Thyroid gland (tissue), 4 donors: Measurements from ENCODE around the gene IL17RD. TPM values are rescaled to one million over a fixed set of nuclear protein-coding genes. Genes with fewer than 3 reads are reported as not detected.

ENCODE experiments used
- DNase-seq, 2 donors: peaks; one replicate each; pipeline ENCODE4 v3.0.0-alpha.2; 2019
- H3K27ac ChIP-seq, 3 donors: fragments of 200-600 bp; sonication (generic); 1 replicate in 2 of 3; 2 replicates in 1 of 3; pipeline ENCODE4 v1.5.1; 2016 to 2019; ENCODE audit warnings: mild to moderate bottlenecking in 1 of 3, moderate library complexity in 1 of 3
- H3K27me3 ChIP-seq: fragments of 200-600 bp; sonication (generic); one replicate; pipeline ENCODE4 v1.5.1; 2019
- H3K36me3 ChIP-seq, 2 donors: fragments of 200-600 bp; sonication (generic); one replicate each; pipeline ENCODE4 v1.5.1; 2016 to 2019
- H3K4me1 ChIP-seq, 2 donors: fragments of 200-600 bp; sonication (generic); one replicate each; pipeline ENCODE4 v1.5.1; 2017 to 2019
- H3K4me3 ChIP-seq, 3 donors: fragments of 200-600 bp; sonication (generic); replicated peaks in 1 of 3; 1 replicate in 2 of 3; 2 replicates in 1 of 3; pipeline ENCODE4 v1.5.1; 2016; ENCODE audit warnings: mild to moderate bottlenecking in 1 of 3
- H3K9me3 ChIP-seq: fragments of 200-600 bp; sonication (generic); one replicate; pipeline ENCODE4 v1.5.1; 2017
- POLR2A ChIP-seq, 2 donors: fragments of 450-650 bp; IDR thresholded peaks; one replicate each; pipeline ENCODE4 v1.6.1; 2017; ENCODE audit warnings: antibody characterized with exemption in 2 of 2, mild to moderate bottlenecking in 2 of 2, moderate library complexity in 1 of 2
- WGBS, 2 donors: methylation state at CpG; one replicate each; pipeline ENCODE4 v1.1.5; 2017; 5-methylcytosine and 5-hydroxymethylcytosine counted together
- intact Hi-C: fragments of 100-400 bp; cut with DNase I; formaldehyde crosslinking; loops from one replicate; pipeline ENCODE4 v1.15.1; 2023
- total RNA-seq, 4 donors: library from RNA; depleted of rRNA; stranded (reverse); fragments of >200 nt; gene quantifications; one replicate each; pipeline ENCODE4 v1.2.3, GENCODE V29; 2016
- TF ChIP-seq, protein P1 (sequence below), 6 experiments: fragments of 200-600 bp in 3 of 6; fragments of 450-650 bp in 3 of 6; sonication (generic) in 3 of 6; IDR thresholded peaks; one replicate each; pipeline ENCODE4 v1.5.1; 2016 to 2019; ENCODE audit warnings: antibody characterized with exemption in 6 of 6, mild to moderate bottlenecking in 2 of 6, inconsistent platforms in 1 of 6, moderate library complexity in 1 of 6

IL17RD gene
- total RNA-seq, 4 donors from 2014 or later = 0.59 to 2.6 (median 1.4) TPM

DNA sequence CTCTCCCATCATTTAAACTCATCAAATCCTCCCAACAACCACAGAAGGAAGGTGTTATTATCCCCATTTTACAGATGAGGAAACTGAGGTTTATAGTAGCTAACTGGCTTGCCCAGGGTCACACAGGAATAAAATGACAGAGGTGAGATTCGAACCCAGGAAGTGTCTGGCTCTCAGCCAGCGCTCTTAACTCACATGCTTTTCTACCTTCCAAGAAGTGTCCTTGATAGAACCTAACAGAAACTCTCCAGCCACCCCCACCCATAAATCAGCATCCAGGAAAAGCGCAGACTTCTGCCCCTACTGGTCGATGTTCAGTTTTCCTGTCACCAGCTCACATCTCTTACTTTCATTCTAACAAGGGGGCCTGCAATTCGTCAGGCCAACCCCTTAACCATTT is 52.9 kb downstream of the IL17RD start:
- no peaks in the 10 kb centered on the region for H3K27me3 ChIP-seq
- WGBS, 2 donors = 64 to 70% methylated on average over 5 of the region's 5 CpGs
- no peaks in the 10 kb centered on the region for H3K4me1 ChIP-seq
- TF ChIP-seq POLR2A (IDR thresholded peaks at IDR 0.05) = no peak
- TF ChIP-seq, protein P1, sequence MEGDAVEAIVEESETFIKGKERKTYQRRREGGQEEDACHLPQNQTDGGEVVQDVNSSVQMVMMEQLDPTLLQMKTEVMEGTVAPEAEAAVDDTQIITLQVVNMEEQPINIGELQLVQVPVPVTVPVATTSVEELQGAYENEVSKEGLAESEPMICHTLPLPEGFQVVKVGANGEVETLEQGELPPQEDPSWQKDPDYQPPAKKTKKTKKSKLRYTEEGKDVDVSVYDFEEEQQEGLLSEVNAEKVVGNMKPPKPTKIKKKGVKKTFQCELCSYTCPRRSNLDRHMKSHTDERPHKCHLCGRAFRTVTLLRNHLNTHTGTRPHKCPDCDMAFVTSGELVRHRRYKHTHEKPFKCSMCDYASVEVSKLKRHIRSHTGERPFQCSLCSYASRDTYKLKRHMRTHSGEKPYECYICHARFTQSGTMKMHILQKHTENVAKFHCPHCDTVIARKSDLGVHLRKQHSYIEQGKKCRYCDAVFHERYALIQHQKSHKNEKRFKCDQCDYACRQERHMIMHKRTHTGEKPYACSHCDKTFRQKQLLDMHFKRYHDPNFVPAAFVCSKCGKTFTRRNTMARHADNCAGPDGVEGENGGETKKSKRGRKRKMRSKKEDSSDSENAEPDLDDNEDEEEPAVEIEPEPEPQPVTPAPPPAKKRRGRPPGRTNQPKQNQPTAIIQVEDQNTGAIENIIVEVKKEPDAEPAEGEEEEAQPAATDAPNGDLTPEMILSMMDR (IDR thresholded peaks at IDR 0.05) = no peak
- no peaks in the 10 kb centered on the region for H3K36me3 ChIP-seq
- H3K27ac ChIP-seq = no peak overlapping the region
- no peak for DNase-seq
- intact Hi-C loops = no loop called here
- H3K4me3 ChIP-seq = no peak overlapping the region
- no peaks in the 10 kb centered on the region for H3K9me3 ChIP-seq

DNA sequence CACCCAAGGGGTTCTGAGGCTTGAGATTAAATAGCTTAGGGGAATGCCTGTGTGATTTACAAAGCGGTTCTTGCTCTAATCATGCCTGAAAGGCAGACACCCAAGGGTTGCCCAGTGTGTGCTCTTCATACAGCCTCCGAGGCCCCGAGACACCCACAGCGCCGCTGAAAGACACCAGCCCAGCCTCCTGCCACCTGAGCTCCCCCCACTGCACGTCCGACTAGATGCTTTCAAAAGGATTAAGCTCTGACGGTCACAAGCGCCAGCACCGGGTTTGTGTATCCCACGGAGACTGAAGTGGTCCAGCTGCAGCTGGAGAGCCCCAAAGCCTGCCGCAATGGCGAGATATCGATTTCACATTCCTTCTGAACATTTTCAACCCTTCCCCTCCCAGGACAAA is 54.4 kb downstream of the IL17RD start:
- H3K27me3 ChIP-seq = no peaks in the 10 kb centered on the region
- no peak overlapping the region for H3K4me3 ChIP-seq
- WGBS, 2 donors = 45 to 55% methylated on average over 14 of the region's 14 CpGs
- no peaks in the 10 kb centered on the region for H3K36me3 ChIP-seq
- intact Hi-C loops = no loop called here
- no peak overlapping the region for H3K27ac ChIP-seq
- H3K4me1 ChIP-seq = no peaks in the 10 kb centered on the region
- H3K9me3 ChIP-seq = no peaks in the 10 kb centered on the region
- no peak for TF ChIP-seq POLR2A (IDR thresholded peaks at IDR 0.05)
- TF ChIP-seq, protein P1 (IDR thresholded peaks at IDR 0.05) = no peak
- no peak for DNase-seq

- no peak for DNase-seq
- Histone ChIP-seq H3K4me1 (no peaks in the 10 kb centered on the region), H3K4me3 (no peak overlapping the region), H3K27me3 (no peaks in the 10 kb centered on the region), H3K9me3 (no peaks in the 10 kb centered on the region), H3K36me3 (no peaks in the 10 kb centered on the region), H3K27ac (no peak overlapping the region)
- TF ChIP-seq POLR2A (IDR thresholded peaks at IDR 0.05) = no peak
- TF ChIP-seq, protein P1 (IDR thresholded peaks at IDR 0.05) = no peak
- intact Hi-C loops = no loop called here
- WGBS, 2 donors = 29 to 37% methylated on average over 4 of the region's 4 CpGs
These were observed 54.9 kb downstream of the IL17RD start for GRCh38 chr3:57110214-57110613.

GRCh38 chr3:57109437-57110199 is 55.5 kb downstream of the IL17RD start:
- intact Hi-C loops = no loop called here

DNA sequence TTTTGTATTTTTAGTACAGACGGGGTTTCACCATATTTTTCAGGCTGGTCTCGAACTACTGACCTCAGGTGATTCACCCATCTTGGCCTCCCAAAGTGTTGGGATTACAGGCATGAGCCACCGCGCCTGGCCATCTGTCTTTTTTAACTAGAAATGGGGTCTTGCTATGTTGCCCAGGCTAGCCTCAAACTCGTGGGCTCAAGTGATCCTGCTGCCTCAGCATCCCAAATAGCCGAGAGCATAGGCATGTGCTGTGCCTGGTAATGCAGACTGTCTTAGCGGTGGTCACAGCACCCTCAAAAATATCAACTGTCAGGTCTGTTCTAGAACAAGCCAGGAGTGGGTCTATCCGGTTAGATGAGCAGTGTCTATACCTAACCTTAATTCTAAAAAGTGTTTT is 56.5 kb downstream of the IL17RD start:
- TF ChIP-seq, protein P1 (IDR thresholded peaks at IDR 0.05) = no peak
- no peak for TF ChIP-seq POLR2A (IDR thresholded peaks at IDR 0.05)
- intact Hi-C loops = no loop called here
- DNase-seq = no peak
- no peaks in the 10 kb centered on the region for H3K36me3 ChIP-seq
- no peak overlapping the region for H3K27ac ChIP-seq
- H3K4me3 ChIP-seq = no peak overlapping the region
- H3K4me1 ChIP-seq = no peaks in the 10 kb centered on the region
- no peaks in the 10 kb centered on the region for H3K27me3 ChIP-seq
- no peaks in the 10 kb centered on the region for H3K9me3 ChIP-seq
- 94 to 99% methylated on average over 8 of the region's 8 CpGs for WGBS, 2 donors

More at GRCh38 chr3:57109437-57110199, 55.5 kb downstream of the IL17RD start:
- no peaks in the 10 kb centered on the region for H3K36me3 ChIP-seq
- peak in 1 of 2 donors; percentile 13 for DNase-seq
- H3K4me1 ChIP-seq = no peaks in the 10 kb centered on the region
- TF ChIP-seq POLR2A (IDR thresholded peaks at IDR 0.05) = no peak
- TF ChIP-seq, protein P1 (IDR thresholded peaks at IDR 0.05) = no peak
- H3K27ac ChIP-seq = no peak overlapping the region
- WGBS, 2 donors = 72% methylated on average over 15 of the region's 15 CpGs
- H3K27me3 ChIP-seq = no peaks in the 10 kb centered on the region
- no peaks in the 10 kb centered on the region for H3K9me3 ChIP-seq
- no peak overlapping the region for H3K4me3 ChIP-seq
